GM19240 (cell line): ENCODE results near the gene REELD1.

ENCODE experiments used
- DNase-seq: peaks from one replicate; pipeline ENCODE4 v3.0.0; 2011; ENCODE audit warnings: low spot score; ENCODE audit not compliant: insufficient read length

REELD1 gene

DNA sequence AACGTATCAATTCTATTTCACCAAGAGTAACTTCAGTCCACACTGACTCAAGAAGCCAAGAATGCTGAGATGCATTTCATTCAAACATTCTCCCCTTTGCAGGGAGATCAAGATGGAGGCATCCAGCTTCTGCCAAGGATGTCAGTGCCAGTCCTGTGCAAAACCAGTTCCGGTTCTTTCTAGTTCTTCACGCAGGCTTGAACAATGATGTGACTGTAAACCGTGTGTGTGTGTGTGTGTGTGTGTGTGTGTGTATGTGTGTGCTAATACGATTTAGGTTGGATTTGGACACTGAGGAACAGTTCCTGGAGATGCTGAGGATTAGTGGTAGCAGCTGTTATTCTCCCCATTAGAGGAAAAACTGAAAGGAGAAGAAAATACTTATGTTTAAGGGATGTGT is at the start of gene REELD1:
REELD1 (plus strand) TSS at position 301 of the 400 bp plus-strand sequence. CDS start 2,415 bp downstream, outside the sequence.
- no peak for DNase-seq

GRCh38 chr4:146165221-146165620 is 49.1 kb upstream of the REELD1 start:
- no peak for DNase-seq

DNA sequence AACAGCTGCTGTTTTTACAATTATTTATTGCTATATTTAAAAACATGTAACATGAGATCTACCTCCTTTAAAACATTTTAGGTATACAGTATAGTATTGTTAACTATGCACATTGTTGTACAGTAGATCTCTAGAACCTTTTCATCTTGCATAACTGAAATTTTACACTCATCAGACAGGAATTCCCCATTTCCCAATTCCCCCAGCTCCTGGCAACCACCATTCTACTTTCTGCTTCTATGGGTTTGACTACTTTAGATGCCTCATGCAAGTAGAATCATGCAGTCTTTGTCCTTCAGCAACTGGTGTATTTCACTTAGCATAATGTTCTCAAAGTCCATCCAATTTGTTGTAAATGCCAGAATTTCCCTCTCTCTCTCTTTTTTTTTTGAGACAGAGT is 48.5 kb upstream of the REELD1 start:
- DNase-seq = no peak

- no peak for DNase-seq
Measured at GRCh38 chr4:146170149-146170548, 44.2 kb upstream of the REELD1 start.

DNA sequence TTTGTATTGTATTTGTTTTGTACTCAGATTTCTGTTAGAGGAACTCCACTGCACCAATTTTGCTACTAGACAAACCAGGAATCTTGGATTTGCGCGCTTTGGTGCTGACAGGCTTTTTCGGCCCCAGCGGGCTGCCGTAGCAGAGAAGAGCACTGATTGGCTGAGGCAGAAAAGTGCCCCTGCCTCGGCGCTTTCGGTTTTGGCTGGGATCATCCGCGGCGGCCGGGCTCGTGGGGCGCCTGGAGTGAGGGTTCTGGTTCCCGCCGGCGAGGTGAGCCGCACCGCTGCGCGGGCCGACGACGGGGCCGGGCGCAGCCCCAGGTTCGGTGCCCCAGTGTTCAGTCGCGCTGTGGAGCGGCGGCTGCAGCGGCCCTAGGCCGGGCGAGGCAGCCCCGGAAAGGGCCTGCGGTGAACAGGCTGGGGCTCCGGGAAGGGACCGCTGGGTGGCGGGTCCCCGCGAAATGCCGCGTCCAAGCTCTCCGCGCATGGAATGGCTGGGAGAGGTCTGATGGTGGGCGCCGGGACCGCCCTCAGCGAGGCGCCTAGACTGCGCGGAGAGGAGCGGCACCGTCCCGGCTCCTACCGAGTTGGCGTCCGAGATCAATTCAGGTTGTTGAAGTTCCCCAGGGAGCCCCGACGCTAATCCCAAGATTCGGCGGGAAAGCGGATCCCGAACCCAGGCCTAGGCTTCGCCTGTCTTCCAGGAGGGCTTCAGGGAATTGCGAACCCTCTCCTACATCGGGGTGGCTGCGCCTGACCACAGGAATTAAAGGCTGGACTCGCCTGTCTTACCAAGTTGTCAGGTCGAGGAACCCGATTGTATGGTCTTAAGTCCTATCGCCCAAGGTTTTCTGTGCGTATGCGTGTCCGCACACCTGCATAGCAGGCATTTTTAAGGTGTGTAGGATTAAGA is 38.5 kb upstream of the REELD1 start, which contains the start of gene LSM6:
LSM6 (plus strand) TSS at position 178 of the 913 bp plus-strand sequence. CDS start 7,204 bp downstream, outside the sequence.
- peak; percentile 64 for DNase-seq

GRCh38 chr4:146176891-146177290 is 37.4 kb upstream of the REELD1 start:
- no peak for DNase-seq

GRCh38 chr4:146178126-146178525 is 36.2 kb upstream of the REELD1 start:
- no peak for DNase-seq

DNA sequence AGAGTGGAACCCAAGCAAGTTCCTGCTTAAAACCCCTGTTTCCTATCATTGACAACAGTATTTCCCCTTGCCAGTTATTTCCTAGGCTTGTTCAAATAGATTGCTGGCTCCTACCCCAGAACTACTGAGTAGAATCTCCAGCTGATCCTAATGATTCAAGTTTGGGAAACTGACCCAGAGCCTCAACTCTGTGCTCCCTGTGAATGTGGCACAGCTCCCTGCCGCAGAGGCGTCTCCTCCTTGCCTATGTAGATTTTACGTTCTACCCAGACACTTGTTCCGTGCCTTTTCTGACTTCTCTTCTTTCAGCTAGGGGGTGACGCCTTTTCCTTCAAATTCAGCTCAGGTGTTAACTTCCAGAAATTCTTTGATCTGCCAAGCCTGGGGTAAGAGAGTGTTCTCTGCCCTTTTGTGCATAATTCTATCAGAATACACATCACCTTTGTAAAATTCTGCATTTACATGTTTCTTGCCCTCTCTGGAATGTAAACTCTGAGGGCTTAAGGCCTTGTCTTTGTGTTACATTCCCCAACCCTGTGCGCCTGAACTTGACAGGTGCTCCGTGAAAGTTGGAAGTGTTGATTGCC is 34.5 kb upstream of the REELD1 start:
- DNase-seq = no peak

DNA sequence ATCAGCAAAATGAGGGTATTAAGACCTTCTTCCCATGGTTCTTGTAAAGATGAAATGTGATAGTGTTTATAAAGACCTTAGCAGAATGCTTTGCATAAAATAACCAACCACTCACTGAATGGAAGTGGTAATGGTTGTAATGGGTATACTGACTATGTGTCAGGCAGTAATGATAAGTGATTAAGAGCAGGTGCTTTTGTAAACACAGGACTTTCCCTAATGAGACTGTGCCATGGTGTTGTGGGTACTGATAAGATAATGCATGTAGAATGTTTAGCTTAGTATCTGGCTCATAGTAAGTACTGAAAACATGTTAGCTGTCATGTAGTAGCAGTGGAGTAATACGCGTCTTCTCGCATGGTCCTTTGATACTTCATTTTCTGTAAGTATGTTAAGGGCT is 31.9 kb upstream of the REELD1 start:
- no peak for DNase-seq

DNA sequence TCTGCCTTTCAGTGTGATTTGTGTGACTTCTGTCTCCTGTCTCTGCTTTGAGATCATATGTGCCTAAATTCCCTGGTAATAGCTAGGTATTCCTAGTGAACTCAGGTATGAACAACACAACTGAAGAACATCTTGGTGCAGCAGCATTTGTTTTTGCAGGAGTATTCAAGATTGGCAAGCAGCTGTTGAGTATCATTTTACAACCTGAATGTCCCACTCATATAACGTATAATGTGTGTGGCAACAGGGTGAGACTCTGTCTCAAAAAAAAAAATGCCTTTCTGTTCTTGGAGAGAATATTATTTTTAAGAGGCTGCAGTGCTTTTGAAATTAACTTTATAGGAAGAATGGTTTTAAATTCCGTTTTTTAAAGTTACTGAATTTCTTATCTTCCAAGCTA is 31.1 kb upstream of the REELD1 start:
- DNase-seq = no peak

DNA sequence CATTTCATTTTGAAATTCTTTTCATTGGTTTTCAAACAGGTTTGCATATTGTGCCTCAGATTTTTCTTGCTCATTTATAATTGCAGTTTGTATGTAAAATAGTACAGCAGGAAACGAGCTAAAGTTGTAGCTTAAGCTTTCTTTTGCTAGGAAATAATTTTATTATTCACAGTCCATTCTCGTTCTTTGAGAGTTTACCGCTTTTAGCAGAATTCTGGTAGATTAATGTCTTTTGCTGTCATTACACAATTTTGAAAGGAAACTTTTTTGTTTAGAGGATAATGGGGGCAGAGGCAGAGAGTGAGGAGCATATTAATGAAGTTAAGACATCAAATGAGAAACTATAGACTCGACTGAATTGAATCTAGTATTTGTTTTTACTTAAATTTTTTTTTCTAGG is 28.3 kb upstream of the REELD1 start:
- DNase-seq = no peak

DNA sequence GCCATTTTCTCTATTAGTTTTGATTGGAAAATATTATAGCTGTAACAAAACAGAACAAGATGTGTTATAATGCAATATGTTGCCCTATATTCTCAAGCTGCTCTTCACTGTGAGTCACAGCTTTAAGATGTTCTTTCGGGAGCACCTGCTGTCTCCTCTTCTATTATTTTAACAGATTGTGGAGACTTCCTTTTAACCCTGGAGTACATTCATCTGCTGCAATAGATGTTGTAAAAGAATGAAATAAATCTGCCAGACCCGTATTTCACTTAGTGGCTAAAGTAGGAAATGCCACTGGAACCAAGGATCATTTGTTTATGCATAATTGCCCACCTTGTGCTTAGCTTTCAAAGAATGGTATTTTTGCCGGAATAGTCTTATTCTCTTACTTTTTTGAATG is 27.7 kb upstream of the REELD1 start:
- no peak for DNase-seq

DNA sequence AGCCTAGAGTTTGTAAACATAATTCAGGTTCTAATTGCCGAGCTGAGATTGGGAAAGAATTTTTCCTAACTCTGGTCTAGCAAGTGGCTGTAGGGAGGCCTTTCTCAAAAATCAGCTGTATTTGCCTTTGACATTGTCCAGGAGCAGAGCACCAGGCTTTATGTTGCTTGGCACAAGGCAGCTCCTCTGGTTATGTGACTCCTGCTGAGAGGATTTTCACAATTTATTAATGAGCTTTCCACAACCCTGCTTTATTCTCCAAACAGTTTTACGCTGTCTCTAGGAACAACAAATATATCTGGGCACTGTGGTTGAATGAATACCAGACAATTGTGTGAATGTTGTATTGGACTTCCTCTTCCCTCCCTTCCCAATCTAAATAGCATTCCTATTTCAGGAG is 23.9 kb upstream of the REELD1 start:
- no peak for DNase-seq

- DNase-seq = no peak
Measured at GRCh38 chr4:146191766-146192458, 22.4 kb upstream of the REELD1 start.

GRCh38 chr4:146193628-146194027 is 20.7 kb upstream of the REELD1 start:
- DNase-seq = no peak

GRCh38 chr4:146194212-146194611 is 20.1 kb upstream of the REELD1 start:
- DNase-seq = no peak

- DNase-seq = no peak
Measured at GRCh38 chr4:146202665-146203064, 11.7 kb upstream of the REELD1 start.

- DNase-seq = no peak
Measured at GRCh38 chr4:146207410-146207809, 6.9 kb upstream of the REELD1 start.

DNA sequence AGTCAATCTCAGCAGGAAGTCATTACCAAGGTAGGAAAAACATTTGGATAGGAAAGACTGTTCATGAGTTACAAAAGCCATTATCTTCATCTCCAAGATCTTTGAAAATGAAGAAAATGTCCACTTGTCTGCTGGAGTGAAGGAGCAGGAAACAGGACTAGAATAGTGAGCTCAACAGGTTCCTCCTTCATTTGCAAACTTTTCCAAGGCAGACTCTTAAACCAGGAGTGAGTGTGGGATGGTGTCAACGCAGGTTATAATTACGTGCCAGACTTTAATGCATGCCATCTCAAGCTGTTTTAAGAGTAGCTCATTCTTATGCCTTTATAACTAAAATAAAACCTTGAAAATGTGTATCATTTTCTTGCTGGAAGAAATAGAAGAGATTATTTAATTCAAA is 3.4 kb upstream of the REELD1 start:
- DNase-seq = no peak

- no peak for DNase-seq
Measured at GRCh38 chr4:146211440-146211839, 2.9 kb upstream of the REELD1 start.

GRCh38 chr4:146212781-146213180 is 1.6 kb upstream of the REELD1 start:
- no peak for DNase-seq

DNA sequence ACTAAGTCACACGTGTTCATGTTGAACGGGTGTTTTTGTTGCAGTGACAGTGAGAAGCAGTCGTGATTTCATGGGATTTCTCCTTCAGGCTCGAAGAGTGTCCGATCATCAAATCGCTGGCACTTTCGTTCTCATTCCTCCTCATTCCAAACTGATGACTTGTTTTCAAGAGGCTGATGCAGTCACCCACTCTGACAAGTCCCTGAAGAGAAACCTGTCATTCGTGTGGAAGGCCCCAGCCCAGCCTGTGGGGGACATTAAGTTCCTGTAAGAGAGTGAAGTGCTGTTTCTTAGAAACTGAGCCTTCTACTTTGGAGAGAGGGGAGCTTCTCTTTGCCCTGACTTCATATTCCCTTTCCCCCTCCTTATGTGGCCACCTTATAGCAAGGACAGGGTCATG is 8.0 kb downstream of the REELD1 start:
- no peak for DNase-seq
